ENCODE data around the gene NSMCE3.

DNA sequence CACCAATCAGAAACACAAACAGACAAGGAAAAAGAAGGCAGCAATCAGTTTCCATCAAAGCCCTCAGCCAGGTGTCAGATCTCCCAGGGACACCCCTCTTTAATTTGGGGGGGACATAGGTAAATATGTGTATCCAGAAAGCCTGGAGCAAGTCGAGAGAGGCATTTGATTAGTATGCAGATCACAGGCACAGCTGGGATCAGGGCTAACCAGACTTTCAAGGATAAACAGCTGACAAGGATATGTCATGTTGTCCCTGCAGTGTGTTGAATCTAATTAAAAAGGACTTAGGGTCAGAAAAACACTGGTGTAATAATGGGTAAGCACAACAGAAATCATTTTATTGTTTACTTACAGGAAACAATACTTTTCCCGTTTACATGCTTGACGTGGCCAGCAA lies 30.2 kb downstream of the NSMCE3 start:
- TF ChIP-seq, protein P1, sequence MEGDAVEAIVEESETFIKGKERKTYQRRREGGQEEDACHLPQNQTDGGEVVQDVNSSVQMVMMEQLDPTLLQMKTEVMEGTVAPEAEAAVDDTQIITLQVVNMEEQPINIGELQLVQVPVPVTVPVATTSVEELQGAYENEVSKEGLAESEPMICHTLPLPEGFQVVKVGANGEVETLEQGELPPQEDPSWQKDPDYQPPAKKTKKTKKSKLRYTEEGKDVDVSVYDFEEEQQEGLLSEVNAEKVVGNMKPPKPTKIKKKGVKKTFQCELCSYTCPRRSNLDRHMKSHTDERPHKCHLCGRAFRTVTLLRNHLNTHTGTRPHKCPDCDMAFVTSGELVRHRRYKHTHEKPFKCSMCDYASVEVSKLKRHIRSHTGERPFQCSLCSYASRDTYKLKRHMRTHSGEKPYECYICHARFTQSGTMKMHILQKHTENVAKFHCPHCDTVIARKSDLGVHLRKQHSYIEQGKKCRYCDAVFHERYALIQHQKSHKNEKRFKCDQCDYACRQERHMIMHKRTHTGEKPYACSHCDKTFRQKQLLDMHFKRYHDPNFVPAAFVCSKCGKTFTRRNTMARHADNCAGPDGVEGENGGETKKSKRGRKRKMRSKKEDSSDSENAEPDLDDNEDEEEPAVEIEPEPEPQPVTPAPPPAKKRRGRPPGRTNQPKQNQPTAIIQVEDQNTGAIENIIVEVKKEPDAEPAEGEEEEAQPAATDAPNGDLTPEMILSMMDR (IDR thresholded peaks at IDR 0.05; ENCODE audit: poor library complexity, severe bottlenecking), result no peak
- TF ChIP-seq TAF1 (IDR thresholded peaks at IDR 0.05; ENCODE audit: low read depth) (no peak), POLR2AphosphoS5 (IDR thresholded peaks at IDR 0.05) (no peak), EP300 (conservative IDR thresholded peaks at IDR 0.05; ENCODE audit: poor library complexity, severe bottlenecking) (no peak), RAD21 (conservative IDR thresholded peaks at IDR 0.05) (no peak), EZH2 (IDR thresholded peaks at IDR 0.05; ENCODE audit: borderline replicate concordance, insufficient read depth, low read length, poor library complexity, severe bottlenecking) (no peak), MXI1 (conservative IDR thresholded peaks at IDR 0.05; ENCODE audit: poor library complexity, severe bottlenecking) (no peak)
